GM19324 (cell line): ENCODE measurements around the gene GRIK1.

Experiments used
- ATAC-seq: cut with Tn5 transposase; IDR thresholded peaks from one replicate; pipeline ENCODE4 v1.9.1; 2021; ENCODE audit warnings: mild to moderate bottlenecking, moderate library complexity; ENCODE audit not compliant: unreplicated experiment, low FRiP score

GRIK1 gene

DNA sequence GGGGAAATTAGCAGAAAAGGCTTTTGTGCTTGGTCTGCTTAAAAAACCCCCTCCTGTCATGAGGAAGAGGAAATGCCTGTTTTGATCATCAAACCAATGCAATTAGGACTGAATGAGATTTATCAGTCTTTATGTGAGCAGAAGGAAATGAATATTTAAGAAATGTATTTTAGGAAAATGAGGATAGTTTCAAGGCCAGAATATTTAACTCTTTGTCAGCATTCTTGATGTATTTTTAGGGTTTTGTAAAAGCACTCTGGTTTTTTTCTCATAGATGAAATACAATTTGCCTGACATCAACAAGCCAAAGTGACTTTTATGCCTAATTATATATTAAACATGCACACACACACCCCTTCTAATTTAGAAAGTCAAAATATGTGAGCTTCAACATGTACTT is 213.8 kb downstream of the GRIK1 start:
- no peak for ATAC-seq

DNA sequence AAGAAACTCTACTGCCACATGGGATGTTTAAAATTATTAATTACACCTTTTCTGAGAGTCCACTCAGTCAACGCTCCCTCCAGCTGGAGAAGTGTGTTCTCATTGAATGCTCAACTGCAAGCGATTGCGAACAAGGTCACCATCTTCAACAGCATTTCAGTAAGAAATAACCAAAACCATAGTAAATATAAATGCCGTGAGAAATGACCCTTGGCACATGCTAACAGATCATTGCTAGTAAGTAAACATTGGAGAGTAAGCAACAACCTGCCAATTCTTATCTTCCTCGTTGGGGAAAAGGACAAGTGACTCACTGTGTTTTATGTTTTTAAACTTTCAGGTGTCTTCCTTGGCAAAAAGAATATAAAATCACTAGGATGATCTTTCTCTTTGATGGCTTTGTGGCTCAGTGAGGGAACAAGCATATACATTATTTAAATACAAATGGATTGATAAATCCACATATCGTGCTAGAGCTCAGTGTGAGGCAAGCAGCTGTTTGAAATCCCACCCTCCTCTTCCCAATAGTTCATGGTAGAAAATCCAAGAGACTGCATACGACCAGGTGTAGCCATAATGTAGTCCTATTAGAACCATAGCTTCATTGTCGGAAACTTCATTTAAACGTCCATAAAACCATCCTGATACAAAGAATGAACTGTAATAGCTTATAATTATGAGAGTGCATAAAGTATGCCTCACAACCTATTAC is 214.6 kb downstream of the GRIK1 start:
- ATAC-seq: no peak

DNA sequence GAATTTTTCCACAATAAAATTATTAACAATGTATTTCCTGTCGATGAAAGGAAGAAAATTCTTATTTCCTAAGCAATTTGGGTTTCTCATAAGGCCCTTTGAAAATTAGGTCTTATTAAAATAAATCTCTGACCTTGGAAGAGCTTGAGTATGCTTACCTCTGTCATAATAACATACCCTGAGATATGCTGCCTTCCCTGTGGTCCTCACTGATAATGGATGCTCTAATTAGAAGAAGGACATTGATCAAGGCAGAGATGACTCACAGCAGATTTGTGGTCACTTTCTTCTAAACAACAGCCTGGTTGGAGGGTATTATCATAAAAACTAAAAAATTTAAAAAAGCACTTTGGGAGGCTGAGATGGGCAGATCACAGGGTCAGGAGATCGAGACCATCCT is 217.8 kb downstream of the GRIK1 start:
- no peak for ATAC-seq

DNA sequence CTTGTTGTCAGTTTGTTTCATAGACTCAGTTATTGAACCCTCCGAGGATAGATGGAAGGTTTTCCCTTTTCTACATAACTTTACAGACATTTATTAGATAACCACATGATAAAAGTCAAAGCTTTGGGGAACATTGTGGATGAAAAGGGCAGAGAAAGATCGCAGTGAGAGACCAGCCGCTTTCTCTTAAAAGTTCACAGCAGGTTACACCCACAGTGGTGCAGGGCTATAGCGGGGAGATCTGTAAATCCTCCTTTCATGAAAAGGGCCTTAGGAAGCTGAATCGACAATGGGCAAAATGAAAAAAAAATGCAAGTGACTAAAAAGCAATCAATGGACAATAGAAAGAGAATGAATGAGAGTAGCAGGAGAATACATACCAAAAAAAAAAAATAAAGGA is 218.6 kb downstream of the GRIK1 start:
- no peak for ATAC-seq

DNA sequence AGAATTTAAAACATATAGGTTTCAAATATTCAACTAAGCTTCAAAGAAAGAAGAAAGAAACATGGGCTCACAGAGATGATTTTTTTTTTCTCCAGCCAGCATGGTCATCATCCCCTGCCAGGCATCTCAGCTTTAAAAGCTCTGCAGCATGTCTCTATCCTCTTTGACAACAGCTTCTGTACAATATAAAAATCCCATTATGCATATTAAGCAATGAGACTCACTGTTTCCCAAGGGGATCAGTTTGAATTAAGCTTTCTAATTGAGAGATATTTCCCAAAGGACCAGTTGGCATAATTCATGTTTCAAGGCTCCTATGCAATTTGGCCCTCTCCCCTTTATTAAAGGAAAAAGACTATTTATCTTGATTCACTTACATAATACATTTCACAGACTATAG is 220.3 kb downstream of the GRIK1 start:
- ATAC-seq: no peak

DNA sequence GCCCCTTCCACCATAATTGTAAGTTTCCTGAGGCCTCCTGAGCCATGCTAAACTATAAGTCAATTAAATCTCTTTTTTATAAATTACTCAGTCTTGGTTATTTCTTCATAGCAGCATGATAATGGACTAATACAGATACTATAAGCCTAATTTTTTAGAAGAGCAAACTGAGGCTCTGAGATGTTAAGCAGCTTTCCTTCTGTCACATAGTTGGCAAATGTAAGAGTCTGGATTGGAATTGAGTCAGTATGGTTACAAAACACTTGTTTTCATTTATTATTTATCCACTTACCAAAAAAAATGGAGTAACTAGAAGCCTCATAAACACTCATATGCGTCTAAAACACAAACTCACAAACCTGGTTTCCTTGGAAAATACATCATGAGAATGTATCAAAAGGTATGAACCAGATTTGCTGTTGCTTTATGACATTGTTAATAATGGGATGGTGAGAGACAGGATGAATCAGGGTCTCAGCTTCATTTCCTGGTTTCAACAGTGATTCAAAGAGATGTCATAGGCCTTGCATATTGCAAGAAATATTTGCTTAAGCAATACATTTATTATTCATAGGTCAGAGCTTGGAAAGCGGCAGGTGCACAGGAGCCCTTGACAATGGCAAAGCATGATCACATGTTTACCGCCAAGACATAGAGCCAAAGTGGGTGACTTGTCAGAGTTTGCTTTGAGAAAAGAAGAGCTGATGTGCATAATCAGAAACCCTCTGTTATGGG is 221.5 kb downstream of the GRIK1 start:
- ATAC-seq: no peak

DNA sequence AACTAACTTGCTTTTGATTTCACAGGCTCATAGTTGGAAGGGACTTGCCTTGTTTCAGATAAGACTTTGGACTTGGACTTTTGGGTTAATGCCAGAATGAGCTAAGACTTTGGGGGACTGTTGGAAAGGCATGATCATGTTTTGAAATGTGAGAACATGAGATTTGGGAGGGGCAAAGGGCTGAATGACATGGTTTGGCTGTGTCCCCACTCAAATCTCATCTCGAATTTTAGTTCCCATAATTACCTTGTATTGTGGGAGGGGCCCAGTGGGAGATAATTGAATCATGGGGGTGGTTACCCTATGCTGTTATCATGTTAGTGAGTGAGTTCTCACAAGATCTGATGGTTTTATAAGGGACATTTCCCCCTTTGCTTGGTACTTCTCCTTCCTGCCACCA is 222.1 kb downstream of the GRIK1 start:
- no peak for ATAC-seq

DNA sequence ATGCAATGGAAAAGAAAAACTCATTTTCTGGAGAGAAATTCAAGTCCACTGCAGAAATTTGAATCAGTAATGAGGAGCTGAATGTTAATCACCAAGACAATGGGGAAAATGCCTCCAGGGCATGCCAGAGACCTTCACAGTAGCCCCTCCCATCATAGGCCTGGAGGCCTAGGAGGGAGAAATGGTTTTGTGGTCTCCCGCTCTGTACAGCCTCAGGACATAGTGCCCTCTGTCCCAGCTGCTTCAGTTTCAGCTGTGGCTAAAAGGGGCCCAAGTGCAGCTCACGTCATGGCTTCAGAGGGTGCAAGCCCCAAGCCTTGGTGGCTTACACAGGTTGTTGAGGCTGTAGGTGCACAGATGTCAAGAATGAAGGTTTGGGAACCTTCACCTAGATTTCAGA is 223.0 kb downstream of the GRIK1 start:
- no peak for ATAC-seq

DNA sequence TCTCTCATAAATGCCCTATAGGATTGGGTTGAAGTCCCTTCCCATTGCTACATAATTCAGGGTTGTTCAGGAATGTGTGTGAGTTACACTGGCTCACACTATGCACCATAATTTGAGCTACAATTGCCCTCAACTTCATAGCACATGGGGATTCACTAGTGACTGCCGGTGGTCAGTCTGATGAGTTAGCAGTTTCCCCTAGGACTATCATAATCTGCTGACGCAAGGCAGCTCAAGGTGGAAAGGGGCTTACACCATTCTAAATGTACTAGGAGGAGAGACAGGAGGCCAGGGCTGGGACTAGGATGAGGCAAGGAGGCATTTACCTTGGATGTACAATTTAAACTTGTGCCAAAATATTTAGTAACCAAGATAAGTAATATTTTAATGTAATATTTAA is 224.7 kb downstream of the GRIK1 start:
- ATAC-seq: no peak

DNA sequence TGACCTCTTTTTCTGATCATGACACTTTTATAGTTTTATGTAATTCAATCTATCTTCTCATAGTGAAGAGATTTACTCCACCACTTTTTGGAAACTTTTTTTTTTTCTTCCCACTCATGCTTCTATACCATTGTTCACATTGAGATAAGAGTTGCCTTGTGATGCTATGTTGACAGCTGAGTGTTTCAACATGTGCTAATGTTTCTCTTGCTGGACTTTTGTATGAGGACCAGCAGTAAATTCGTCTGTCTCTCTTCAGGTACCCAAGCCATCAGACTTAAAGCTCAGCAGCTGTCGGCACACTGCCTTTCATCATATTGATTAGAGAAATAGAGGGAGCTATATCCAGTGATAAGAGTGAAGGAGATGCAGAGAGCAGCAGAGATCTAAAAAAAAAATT is 227.0 kb downstream of the GRIK1 start:
- ATAC-seq: no peak

DNA sequence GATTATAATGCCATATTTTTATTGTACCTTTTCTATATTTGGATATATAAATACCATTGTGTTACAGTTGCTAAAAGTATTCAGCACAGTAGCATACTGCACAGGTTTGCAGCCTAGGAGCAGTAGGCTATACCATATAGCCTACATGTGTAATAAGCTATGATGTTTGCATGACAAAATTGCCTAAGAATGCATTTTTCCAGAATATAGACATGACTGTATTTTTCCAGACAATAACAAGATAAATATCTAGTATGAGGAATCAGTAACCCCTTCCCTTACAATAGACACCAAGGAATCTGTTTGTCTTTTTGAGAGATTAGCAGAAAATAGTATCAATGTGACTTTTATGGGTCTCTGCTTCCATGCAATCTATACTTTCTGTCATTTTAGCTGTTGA is 228.6 kb downstream of the GRIK1 start:
- ATAC-seq: no peak

DNA sequence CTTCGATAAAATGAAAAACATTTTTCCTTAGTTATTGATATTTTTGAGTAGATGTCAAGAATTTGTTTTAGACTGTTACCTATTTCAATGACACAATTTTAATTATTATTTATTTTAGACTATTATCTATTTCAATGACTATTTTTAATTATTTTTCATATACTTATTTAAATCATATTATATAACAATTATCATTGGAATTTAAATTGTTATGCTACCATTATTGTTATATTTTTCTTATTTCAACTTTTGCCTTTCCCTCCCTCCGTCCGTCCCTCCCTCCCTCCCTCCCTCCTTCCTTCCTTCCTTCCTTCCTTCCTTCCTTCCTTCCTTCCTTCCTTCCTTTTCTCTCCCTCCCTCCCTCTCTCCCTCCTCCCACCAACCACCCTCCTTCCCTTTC is 229.3 kb downstream of the GRIK1 start:
- no peak for ATAC-seq

DNA sequence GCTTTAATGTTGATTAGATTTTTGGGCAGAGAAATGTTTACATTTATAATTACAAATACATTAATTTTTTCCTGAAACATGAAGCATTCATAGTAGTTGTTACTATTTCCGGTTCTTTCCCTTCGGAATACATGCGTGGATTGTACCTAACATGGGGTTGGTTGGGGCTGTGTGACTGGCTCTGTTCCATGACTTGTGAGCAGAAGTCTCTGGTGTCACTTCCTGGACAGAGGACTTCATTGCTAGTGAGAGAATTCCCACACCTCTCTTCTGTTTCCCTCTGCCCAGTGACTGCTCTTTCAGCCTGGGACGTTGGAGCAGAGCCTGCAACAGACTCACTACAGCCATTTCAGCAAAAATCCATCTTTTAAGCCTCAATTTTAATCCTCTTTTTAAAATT is 231.4 kb downstream of the GRIK1 start:
- no peak for ATAC-seq

DNA sequence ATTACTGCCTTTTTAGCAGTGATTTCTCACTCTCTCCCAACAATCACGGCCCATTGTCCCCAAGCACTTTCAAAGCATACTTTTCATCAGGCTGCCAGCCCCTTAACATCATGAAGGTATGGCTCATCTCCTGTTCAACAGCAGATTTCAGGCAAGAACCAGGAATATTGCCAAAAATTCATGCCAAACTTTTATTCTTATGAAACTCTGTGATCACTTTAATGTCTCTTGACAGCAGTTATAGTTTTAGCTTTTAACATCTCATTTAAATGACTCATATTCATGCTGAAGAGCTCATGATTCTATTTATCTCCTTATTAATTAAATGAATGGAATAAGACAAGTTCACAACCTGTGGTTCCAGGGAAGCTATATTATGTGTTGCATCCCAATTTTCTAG is 235.1 kb downstream of the GRIK1 start:
- ATAC-seq: no peak

DNA sequence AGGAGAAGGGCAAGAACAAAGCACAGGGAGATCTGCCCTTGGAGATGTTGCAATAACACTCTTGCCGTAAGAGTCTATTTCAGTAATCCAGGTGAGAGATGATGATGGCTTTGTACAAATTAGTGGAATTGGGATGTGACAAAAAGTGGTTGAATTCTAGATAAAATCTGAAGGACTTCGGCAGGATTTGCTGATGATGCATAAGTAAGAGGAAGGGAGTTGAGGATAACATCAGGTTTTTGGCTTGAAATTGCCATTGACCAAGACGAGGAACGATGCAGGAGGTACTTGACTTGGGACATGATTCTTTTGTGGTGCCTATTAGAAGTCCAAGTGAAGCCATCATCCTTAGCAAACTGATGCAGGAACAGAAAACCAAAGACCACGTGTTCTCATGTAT is 238.1 kb downstream of the GRIK1 start:
- no peak for ATAC-seq

DNA sequence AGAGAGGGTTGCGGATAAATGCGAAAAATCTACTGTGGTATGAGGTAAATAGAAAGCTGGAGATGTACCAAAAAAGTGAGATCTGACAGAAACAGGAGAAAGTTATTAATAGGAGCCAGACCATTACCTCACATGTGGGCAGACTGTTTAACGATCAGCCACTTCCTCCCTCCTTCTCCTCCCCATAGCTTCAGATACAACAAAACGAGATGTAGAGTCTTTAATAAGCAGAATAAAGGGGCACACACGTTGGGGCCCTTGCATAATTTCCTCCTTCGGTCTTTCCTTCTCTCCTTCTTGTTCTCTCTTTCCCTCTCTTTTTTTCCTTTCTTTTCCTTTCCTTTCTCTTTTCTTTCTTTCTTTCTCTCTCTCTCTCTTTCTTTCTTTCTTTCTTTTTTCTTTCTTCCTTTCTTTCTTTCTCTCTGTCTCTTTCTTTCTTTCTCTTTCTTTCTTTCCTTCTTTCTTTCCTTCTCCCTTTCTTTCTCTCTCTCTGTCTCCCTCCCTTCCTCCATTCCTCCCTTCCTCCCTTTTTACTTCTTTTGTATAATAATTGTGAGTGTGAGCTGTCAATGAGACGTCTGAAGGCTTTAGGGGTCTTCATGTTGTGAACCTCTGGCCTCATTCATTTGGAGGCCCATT is 242.1 kb downstream of the GRIK1 start:
- ATAC-seq: no peak

DNA sequence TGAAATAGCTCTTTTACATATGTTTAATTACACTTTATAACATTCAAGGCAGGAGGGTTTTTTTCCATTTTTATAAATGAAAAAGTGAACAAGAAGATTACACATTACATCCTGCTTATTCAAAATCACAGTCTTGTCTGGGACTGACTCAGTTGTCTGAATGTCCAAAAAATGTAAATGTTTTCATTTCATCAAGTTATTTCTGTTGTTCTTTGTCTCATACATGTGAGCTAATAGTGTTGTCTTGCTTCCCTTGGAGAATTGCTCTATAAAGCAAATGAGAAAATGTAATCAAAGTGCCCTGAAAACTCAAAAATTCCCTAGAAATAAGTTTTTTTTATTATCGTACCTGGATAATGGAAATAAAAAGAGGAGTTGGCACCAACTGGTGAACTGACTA is 242.9 kb downstream of the GRIK1 start:
- ATAC-seq: no peak

DNA sequence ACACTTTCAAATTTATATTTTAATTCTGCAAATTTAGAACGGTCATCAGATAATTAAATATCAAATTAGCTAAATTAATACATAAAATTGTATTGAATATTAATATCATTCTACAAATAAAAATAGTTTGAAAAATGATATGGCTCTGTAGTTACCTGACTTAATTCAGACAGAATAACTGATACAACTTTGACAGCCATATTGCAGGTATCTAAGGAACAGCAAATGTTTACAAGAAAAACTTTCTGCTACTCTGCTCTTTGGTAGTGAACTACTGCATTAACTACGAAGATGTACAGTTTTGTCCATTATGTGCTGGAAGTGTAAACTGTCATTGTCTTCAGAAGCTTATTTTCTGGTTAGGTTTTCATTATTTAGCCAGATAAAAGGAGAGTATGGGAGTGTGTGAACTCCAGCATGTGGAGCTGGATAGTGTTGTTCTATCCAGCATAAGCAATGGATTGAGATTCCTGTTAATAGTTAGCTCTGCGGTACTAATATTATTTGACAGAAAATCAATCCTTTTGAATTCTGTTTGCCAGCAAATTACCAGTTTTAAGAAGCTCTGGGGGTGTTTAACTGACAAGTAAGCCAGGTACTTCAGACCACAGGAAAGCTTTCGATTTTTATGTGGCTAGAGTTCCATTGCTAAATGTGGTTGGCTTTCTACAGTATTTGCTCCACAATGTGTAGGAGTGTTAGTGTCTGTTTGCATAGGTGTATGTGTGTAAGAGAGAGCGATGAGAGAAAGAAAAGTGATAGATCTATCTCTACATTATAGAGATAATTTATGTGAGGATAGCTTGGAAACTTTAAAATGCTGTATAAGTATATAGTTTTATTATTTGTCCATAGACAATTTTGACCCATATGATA is 247.9 kb downstream of the GRIK1 start:
- no peak for ATAC-seq

DNA sequence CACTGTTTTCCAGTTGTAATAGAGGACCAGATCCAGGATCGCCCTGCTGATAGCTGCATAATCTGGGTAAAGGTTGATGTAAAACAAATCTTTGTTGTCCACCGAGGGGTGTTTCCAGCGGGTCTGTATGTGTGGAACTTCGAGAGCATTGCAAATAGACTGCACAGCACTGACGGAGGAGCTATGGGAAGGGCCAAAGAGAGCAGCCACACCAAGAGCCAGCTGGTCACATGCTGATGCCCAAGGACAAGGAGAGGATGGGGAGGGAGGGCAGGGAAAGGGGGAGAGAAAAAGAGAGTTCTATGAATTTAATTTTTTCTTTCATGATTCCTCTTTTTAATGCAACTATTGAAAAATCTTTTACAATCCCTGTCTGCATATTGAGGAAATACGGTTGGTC is 250.0 kb downstream of the GRIK1 start:
- no peak for ATAC-seq

DNA sequence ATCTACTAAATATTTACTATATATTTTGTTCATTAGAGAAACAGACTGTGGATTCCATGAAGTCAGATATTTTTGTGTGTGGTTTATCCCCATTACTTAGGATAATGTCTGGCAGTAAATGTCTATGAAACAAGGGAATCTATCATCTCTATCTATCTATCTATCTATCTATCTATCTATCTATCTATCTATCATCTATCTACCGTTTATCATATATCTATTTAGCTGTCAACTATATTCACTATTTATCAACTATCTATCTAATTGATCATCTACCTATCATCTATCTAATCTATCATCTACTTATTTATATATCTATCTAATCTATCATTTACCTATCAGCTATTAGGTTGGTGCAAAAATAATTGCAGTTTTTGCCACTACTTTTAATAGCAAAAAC is 255.7 kb downstream of the GRIK1 start:
- ATAC-seq: no peak

DNA sequence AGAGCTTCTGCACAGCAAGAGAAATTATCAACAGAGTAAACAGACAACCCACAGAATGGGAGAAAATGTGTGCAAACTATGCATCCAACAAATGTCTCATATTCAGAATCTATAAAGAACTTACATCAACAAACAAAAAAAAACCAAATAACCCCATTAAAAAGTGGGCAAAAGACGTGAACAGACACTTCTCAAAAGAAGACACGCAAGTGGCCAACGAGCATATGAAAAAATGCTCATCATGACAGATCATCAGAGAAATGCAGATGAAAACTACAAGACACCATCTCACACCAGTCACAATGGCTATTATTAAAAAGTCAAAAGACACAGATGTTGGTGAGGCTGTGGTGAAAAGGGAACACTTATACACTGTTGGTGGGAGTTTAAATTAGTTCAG is 257.0 kb downstream of the GRIK1 start:
- no peak for ATAC-seq
